Thoracic aorta (tissue), 2 donors: ENCODE results near the gene NFASC. TPM values are rescaled to one million over a fixed set of nuclear protein-coding genes. Genes with fewer than 3 reads are reported as not detected.

Source experiments
- ATAC-seq: fragments of 150-250 bp; one replicate; pipeline ENCODE4 v1.8.0; 2017; ENCODE audit warnings: low read depth; ENCODE audit not compliant: insufficient number of reproducible peaks, low FRiP score
- DNase-seq: peaks from one replicate; pipeline ENCODE4 v3.0.0-alpha.2; 2020; ENCODE audit warnings: low spot score
- H3K27ac ChIP-seq, 2 donors: fragments of 200-600 bp; sonication (generic); 1 replicate in 1 of 2; 2 replicates in 1 of 2; pipeline ENCODE4 v1.5.1; 2016; ENCODE audit warnings: mild to moderate bottlenecking in 2 of 2, moderate library complexity in 2 of 2
- H3K27me3 ChIP-seq: fragments of 200-600 bp; sonication (generic); replicated peaks from 2 replicates; pipeline ENCODE4 v1.6.0; 2016; ENCODE audit warnings: mild to moderate bottlenecking; ENCODE audit not compliant: insufficient read depth
- H3K36me3 ChIP-seq: fragments of 200-600 bp; sonication (generic); one replicate; pipeline ENCODE4 v1.5.1; 2016
- H3K4me1 ChIP-seq, 2 donors: fragments of 200-600 bp; sonication (generic); 1 replicate in 1 of 2; 2 replicates in 1 of 2; pipeline versions ENCODE4 v1.5.1 to v1.6.0; 2016; ENCODE audit warnings: low read depth in 2 of 2, mild to moderate bottlenecking in 1 of 2; ENCODE audit not compliant: control insufficient read depth in 1 of 2
- H3K4me3 ChIP-seq: fragments of 200-600 bp; sonication (generic); 2 replicates; pipeline ENCODE4 v1.5.1; 2016; ENCODE audit warnings: mild to moderate bottlenecking
- H3K9me3 ChIP-seq: fragments of 200-600 bp; sonication (generic); 2 replicates; pipeline ENCODE4 v1.5.1; 2016
- total RNA-seq, 2 donors: library from RNA; depleted of rRNA; stranded (reverse); fragments of >200 nt; gene quantifications; one replicate each; pipeline versions ENCODE4 v1.1.0 to v1.2.3, GENCODE V29; 2016
- TF ChIP-seq, protein P1 (sequence below): fragments of 200-600 bp; sonication (generic); IDR thresholded peaks from one replicate; pipeline ENCODE4 v1.5.1; 2019; ENCODE audit warnings: antibody characterized with exemption

NFASC gene
- total RNA-seq, 2 donors from 2014 or later, result 26.2 to 29.5 TPM

DNA sequence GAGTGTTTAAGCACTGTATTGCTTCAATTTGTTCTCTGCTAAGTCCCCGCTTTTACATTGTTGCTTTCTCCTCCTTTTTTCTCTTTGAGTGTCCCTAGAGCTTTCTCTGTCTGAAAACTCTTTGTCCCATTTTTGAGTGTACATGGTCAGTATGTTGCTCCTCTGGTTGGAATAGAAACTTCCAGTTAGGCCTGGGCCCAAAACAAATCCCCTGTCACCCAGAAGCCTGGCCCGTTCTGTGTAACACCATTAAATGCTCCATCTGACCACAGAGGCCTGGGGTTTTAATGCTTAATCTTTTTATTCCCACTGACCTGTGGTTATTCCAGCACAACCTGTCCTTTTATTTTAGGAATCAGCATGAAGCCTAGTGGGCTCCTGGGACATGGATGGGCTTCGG is 28.3 kb upstream of the NFASC start:
- Histone ChIP-seq H3K27me3 (no peaks in the 10 kb centered on the region), H3K9me3 (no peaks in the 10 kb centered on the region), H3K4me1 (no peaks in the 10 kb centered on the region), H3K4me3 (no peak overlapping the region), H3K36me3 (no peaks in the 10 kb centered on the region), H3K27ac (no peak overlapping the region)
- no peak for ATAC-seq
- no peak for DNase-seq
- TF ChIP-seq, protein P1, sequence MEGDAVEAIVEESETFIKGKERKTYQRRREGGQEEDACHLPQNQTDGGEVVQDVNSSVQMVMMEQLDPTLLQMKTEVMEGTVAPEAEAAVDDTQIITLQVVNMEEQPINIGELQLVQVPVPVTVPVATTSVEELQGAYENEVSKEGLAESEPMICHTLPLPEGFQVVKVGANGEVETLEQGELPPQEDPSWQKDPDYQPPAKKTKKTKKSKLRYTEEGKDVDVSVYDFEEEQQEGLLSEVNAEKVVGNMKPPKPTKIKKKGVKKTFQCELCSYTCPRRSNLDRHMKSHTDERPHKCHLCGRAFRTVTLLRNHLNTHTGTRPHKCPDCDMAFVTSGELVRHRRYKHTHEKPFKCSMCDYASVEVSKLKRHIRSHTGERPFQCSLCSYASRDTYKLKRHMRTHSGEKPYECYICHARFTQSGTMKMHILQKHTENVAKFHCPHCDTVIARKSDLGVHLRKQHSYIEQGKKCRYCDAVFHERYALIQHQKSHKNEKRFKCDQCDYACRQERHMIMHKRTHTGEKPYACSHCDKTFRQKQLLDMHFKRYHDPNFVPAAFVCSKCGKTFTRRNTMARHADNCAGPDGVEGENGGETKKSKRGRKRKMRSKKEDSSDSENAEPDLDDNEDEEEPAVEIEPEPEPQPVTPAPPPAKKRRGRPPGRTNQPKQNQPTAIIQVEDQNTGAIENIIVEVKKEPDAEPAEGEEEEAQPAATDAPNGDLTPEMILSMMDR, result no peak

DNA sequence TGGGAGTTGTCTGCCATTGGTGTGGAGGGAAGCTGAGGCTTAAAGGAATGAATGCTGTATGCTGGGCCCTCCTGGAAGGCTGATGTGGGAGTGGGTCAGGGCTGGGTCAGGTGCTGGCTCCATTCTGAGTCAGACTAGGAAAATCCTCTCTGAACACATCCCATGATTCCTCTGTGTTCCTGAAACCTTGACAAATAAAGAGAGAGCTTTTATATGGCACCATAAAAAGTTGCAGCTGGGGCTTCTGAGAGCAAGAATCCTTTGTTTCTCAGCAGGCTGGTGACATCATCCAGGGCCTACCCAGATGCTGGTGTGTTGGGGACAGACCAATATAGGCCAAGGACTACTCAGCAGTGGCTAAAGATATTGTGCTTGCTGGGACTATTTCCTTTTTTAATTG is 27.8 kb upstream of the NFASC start:
- DNase-seq (no peak), ATAC-seq (no peak)
- no peaks in the 10 kb centered on the region for H3K9me3 ChIP-seq
- TF ChIP-seq, protein P1, result no peak
- H3K4me1 ChIP-seq, result no peaks in the 10 kb centered on the region
- no peak overlapping the region for H3K27ac ChIP-seq
- H3K27me3 ChIP-seq, result no peaks in the 10 kb centered on the region
- H3K36me3 ChIP-seq, result no peaks in the 10 kb centered on the region
- no peak overlapping the region for H3K4me3 ChIP-seq

GRCh38 chr1:204846546-204846945 is 24.1 kb upstream of the NFASC start:
- TF ChIP-seq, protein P1, result no peak
- no peaks in the 10 kb centered on the region for H3K9me3 ChIP-seq
- DNase-seq (no peak), ATAC-seq (no peak)
- no peaks in the 10 kb centered on the region for H3K36me3 ChIP-seq
- H3K27ac ChIP-seq, result no peak overlapping the region
- H3K4me1 ChIP-seq, result no peaks in the 10 kb centered on the region
- H3K4me3 ChIP-seq, result no peak overlapping the region
- H3K27me3 ChIP-seq, result no peaks in the 10 kb centered on the region

DNA sequence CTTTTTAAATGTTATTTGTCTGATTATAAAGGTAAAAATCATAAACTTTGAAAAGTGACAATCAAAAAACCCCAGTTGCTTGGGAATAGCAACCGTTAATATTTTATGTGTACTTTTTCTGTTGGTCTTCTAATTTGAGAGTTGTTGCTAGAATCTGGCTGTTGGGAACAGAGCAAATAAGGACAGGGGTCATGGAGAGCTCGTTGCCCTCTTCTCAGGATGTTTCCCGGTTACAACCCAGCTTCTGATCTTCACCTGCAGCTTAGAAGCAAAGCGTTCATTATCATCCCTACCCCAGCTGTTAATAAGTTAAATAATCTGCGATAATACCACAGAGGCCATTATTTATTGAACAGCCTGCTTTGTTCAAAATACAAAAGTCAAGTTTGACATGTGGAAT is 22.1 kb upstream of the NFASC start:
- Histone ChIP-seq H3K4me1 (no peaks in the 10 kb centered on the region), H3K36me3 (no peaks in the 10 kb centered on the region), H3K9me3 (no peaks in the 10 kb centered on the region), H3K27me3 (no peaks in the 10 kb centered on the region), H3K4me3 (no peak overlapping the region), H3K27ac (no peak overlapping the region)
- DNase-seq (no peak), ATAC-seq (no peak)
- TF ChIP-seq, protein P1, result no peak

- DNase-seq (no peak), ATAC-seq (no peak)
- no peak overlapping the region for H3K4me3 ChIP-seq
- TF ChIP-seq, protein P1, result no peak
- H3K27me3 ChIP-seq, result no peaks in the 10 kb centered on the region
- no peaks in the 10 kb centered on the region for H3K4me1 ChIP-seq
- H3K27ac ChIP-seq, result no peak overlapping the region
- no peaks in the 10 kb centered on the region for H3K36me3 ChIP-seq
- no peaks in the 10 kb centered on the region for H3K9me3 ChIP-seq
Measured at GRCh38 chr1:204852854-204853253, 17.8 kb upstream of the NFASC start.
